HEK293 (cell line): ENCODE measurements around the gene TMED9.

Experiments
- GLI4 ChIP-seq: fragments of 450-650 bp; formaldehyde crosslinking; IDR thresholded peaks from 2 replicates; pipeline ENCODE4 v1.5.1; 2016; ENCODE audit warnings: missing biosample characterization, missing genetic modification characterization
- GLIS1 ChIP-seq: fragments of 450-650 bp; formaldehyde crosslinking; IDR thresholded peaks from 2 replicates; pipeline ENCODE4 v1.5.1; 2016; ENCODE audit warnings: missing biosample characterization, missing genetic modification characterization
- IKZF3 ChIP-seq: fragments of 450-650 bp; IDR thresholded peaks from 2 replicates; pipeline ENCODE4 v1.5.0; 2018; ENCODE audit warnings: missing biosample characterization, mild to moderate bottlenecking, missing genetic modification characterization, moderate library complexity
- KLF10 ChIP-seq: fragments of 450-650 bp; IDR thresholded peaks from 2 replicates; pipeline ENCODE4 v1.5.1; 2018; ENCODE audit warnings: missing biosample characterization, mild to moderate bottlenecking, missing genetic modification characterization
- KLF8 ChIP-seq: fragments of 450-650 bp; formaldehyde crosslinking; IDR thresholded peaks from 2 replicates; pipeline ENCODE4 v1.5.1; 2016; ENCODE audit warnings: missing biosample characterization, missing genetic modification characterization
- REPIN1 ChIP-seq: fragments of 450-650 bp; formaldehyde crosslinking; IDR thresholded peaks from 2 replicates; pipeline ENCODE4 v1.5.1; 2017; ENCODE audit warnings: missing biosample characterization, missing genetic modification characterization, low read depth
- SP2 ChIP-seq: fragments of 450-650 bp; formaldehyde crosslinking; IDR thresholded peaks from 2 replicates; pipeline ENCODE4 v1.5.1; 2016; ENCODE audit warnings: missing biosample characterization, missing genetic modification characterization
- YY1 ChIP-seq: fragments of 450-650 bp; formaldehyde crosslinking; IDR thresholded peaks from 2 replicates; pipeline ENCODE4 v1.5.1; 2018; ENCODE audit warnings: missing biosample characterization, missing genetic modification characterization
- ZBTB21 ChIP-seq: fragments of 450-650 bp; formaldehyde crosslinking; IDR thresholded peaks from 2 replicates; pipeline ENCODE4 v1.5.1; 2017; ENCODE audit warnings: missing biosample characterization, missing genetic modification characterization
- ZEB2 ChIP-seq: fragments of 450-650 bp; formaldehyde crosslinking; IDR thresholded peaks from 2 replicates; pipeline ENCODE4 v1.5.1; 2016; ENCODE audit warnings: missing biosample characterization, missing genetic modification characterization
- ZFP37 ChIP-seq: fragments of 450-650 bp; formaldehyde crosslinking; IDR thresholded peaks from 2 replicates; pipeline ENCODE4 v1.5.1; 2016; ENCODE audit warnings: missing biosample characterization, missing genetic modification characterization
- ZNF114 ChIP-seq: fragments of 450-650 bp; formaldehyde crosslinking; IDR thresholded peaks from 2 replicates; pipeline ENCODE4 v1.5.0; 2017; ENCODE audit warnings: missing biosample characterization, missing genetic modification characterization
- ZNF121 ChIP-seq: fragments of 450-650 bp; formaldehyde crosslinking; IDR thresholded peaks from 2 replicates; pipeline ENCODE4 v1.5.1; 2016; ENCODE audit warnings: missing biosample characterization, missing genetic modification characterization
- ZNF394 ChIP-seq: fragments of 450-650 bp; formaldehyde crosslinking; IDR thresholded peaks from 2 replicates; pipeline ENCODE4 v1.5.1; 2016; ENCODE audit warnings: missing biosample characterization, missing genetic modification characterization, mild to moderate bottlenecking, moderate library complexity, borderline replicate concordance
- ZNF416 ChIP-seq: fragments of 450-650 bp; formaldehyde crosslinking; IDR thresholded peaks from 2 replicates; pipeline ENCODE4 v1.5.1; 2016; ENCODE audit warnings: missing biosample characterization, missing genetic modification characterization
- ZNF548 ChIP-seq: fragments of 450-650 bp; formaldehyde crosslinking; IDR thresholded peaks from 2 replicates; pipeline ENCODE4 v1.5.1; 2016; ENCODE audit warnings: missing biosample characterization, missing genetic modification characterization
- ZNF549 ChIP-seq: fragments of 450-650 bp; IDR thresholded peaks from 2 replicates; pipeline ENCODE4 v1.5.1; 2018; ENCODE audit warnings: missing biosample characterization, missing genetic modification characterization, mild to moderate bottlenecking, inconsistent platforms, moderate library complexity
- ZNF677 ChIP-seq: fragments of 450-650 bp; IDR thresholded peaks from 2 replicates; pipeline ENCODE4 v1.5.0; 2018; ENCODE audit warnings: missing biosample characterization, mild to moderate bottlenecking, missing genetic modification characterization, moderate library complexity
- ZNF791 ChIP-seq: fragments of 450-650 bp; formaldehyde crosslinking; IDR thresholded peaks from 2 replicates; pipeline ENCODE4 v1.5.1; 2016; ENCODE audit warnings: missing biosample characterization, missing genetic modification characterization
- ZSCAN23 ChIP-seq: fragments of 450-650 bp; formaldehyde crosslinking; IDR thresholded peaks from 2 replicates; pipeline ENCODE4 v1.5.1; 2016; ENCODE audit warnings: missing biosample characterization, missing genetic modification characterization
- TF ChIP-seq, protein P1 (sequence below): fragments of 450-650 bp; formaldehyde crosslinking; IDR thresholded peaks from 2 replicates; pipeline ENCODE4 v1.5.1; 2017; ENCODE audit warnings: missing biosample characterization, missing genetic modification characterization
- TF ChIP-seq, protein P2 (sequence below): fragments of 450-650 bp; formaldehyde crosslinking; IDR thresholded peaks from 2 replicates; pipeline ENCODE4 v1.5.1; 2016; ENCODE audit warnings: missing biosample characterization, missing genetic modification characterization, borderline replicate concordance
- TF ChIP-seq, protein P3 (sequence below): fragments of 450-650 bp; formaldehyde crosslinking; IDR thresholded peaks from 2 replicates; pipeline ENCODE4 v1.5.1; 2016; ENCODE audit warnings: missing biosample characterization, missing genetic modification characterization
- TF ChIP-seq, protein P4 (sequence below): fragments of 450-650 bp; formaldehyde crosslinking; conservative IDR thresholded peaks from 2 replicates; pipeline ENCODE4 v1.5.1; 2016; ENCODE audit warnings: low read depth, missing biosample characterization, missing genetic modification characterization
- TF ChIP-seq, protein P5 (sequence below): fragments of 450-650 bp; IDR thresholded peaks from 2 replicates; pipeline ENCODE4 v1.5.1; 2018; ENCODE audit warnings: missing biosample characterization, missing genetic modification characterization
- TF ChIP-seq, protein P6 (sequence below): fragments of 450-650 bp; formaldehyde crosslinking; IDR thresholded peaks from 2 replicates; pipeline ENCODE4 v1.5.1; 2016; ENCODE audit warnings: missing biosample characterization, missing genetic modification characterization, low read depth

Gene TMED9

DNA sequence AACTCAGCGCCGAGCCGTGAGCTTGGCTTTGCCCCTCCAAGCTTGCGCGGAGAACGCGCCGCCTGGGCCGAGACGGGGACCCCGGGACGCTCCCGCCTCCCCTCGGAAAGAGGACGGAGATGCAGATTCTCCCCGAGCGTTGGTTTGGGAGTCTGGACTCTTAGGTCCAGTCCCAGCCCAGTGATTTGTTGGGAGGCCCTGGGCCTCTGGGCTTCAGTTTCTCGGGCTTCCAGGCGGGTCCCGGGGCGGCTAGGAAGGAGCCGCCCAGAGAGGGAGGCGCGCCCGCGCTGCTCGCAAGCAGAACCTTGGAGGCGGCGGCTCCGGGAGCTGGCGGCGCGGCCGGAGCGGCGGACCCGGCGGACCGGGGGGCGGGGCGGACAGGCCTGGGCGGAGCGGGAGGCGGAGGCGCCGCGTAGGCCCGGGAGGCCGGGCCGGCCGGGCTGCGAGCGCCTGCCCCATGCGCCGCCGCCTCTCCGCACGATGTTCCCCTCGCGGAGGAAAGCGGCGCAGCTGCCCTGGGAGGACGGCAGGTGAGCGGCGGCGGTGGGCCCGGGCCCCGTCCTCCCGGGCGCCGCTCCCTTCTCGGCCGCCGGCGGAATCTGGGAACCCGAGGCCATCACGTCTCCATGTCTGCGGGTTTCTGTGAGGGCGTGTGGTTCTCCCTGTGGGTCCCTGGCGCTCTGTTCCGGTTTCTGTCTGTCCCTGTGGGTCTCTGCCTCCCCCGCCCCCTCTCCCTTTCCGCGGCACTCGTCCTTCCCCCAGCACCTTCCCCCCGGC is 7.9 kb downstream of the TMED9 start, which contains the start of gene B4GALT7 (continued):
- TF ChIP-seq, protein P1, sequence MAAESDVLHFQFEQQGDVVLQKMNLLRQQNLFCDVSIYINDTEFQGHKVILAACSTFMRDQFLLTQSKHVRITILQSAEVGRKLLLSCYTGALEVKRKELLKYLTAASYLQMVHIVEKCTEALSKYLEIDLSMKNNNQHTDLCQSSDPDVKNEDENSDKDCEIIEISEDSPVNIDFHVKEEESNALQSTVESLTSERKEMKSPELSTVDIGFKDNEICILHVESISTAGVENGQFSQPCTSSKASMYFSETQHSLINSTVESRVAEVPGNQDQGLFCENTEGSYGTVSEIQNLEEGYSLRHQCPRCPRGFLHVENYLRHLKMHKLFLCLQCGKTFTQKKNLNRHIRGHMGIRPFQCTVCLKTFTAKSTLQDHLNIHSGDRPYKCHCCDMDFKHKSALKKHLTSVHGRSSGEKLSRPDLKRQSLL (tag by site-specific recombination) = peak; percentile 56; the same call in 1 of the 2 replicates
- TF ChIP-seq ZBTB21 (tag by site-specific recombination) = no peak
- TF ChIP-seq, protein P2, sequence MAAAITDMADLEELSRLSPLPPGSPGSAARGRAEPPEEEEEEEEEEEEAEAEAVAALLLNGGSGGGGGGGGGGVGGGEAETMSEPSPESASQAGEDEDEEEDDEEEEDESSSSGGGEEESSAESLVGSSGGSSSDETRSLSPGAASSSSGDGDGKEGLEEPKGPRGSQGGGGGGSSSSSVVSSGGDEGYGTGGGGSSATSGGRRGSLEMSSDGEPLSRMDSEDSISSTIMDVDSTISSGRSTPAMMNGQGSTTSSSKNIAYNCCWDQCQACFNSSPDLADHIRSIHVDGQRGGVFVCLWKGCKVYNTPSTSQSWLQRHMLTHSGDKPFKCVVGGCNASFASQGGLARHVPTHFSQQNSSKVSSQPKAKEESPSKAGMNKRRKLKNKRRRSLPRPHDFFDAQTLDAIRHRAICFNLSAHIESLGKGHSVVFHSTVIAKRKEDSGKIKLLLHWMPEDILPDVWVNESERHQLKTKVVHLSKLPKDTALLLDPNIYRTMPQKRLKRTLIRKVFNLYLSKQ = no peak
- peak; percentile 94 for TF ChIP-seq GLIS1 (tag by site-specific recombination)
- no peak for TF ChIP-seq GLI4 (tag by site-specific recombination)
- TF ChIP-seq, protein P3, sequence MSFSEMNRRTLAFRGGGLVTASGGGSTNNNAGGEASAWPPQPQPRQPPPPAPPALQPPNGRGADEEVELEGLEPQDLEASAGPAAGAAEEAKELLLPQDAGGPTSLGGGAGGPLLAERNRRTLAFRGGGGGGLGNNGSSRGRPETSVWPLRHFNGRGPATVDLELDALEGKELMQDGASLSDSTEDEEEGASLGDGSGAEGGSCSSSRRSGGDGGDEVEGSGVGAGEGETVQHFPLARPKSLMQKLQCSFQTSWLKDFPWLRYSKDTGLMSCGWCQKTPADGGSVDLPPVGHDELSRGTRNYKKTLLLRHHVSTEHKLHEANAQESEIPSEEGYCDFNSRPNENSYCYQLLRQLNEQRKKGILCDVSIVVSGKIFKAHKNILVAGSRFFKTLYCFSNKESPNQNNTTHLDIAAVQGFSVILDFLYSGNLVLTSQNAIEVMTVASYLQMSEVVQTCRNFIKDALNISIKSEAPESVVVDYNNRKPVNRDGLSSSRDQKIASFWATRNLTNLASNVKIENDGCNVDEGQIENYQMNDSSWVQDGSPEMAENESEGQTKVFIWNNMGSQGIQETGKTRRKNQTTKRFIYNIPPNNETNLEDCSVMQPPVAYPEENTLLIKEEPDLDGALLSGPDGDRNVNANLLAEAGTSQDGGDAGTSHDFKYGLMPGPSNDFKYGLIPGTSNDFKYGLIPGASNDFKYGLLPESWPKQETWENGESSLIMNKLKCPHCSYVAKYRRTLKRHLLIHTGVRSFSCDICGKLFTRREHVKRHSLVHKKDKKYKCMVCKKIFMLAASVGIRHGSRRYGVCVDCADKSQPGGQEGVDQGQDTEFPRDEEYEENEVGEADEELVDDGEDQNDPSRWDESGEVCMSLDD = 0 out of 2 replicates have a peak, but pooled peaks have one; percentile 48
- peak; percentile 71 for TF ChIP-seq KLF8 (tag by site-specific recombination)
- no peak for TF ChIP-seq ZSCAN23 (tag by site-specific recombination)
- TF ChIP-seq ZNF416 (tag by site-specific recombination) = no peak
- TF ChIP-seq ZNF114 (tag by site-specific recombination) = no peak
- peak; percentile 86 for TF ChIP-seq IKZF3
- 0 out of 2 replicates have a peak, but pooled peaks have one; percentile 42 for TF ChIP-seq ZNF677 (tag by site-specific recombination)
- TF ChIP-seq, protein P4, sequence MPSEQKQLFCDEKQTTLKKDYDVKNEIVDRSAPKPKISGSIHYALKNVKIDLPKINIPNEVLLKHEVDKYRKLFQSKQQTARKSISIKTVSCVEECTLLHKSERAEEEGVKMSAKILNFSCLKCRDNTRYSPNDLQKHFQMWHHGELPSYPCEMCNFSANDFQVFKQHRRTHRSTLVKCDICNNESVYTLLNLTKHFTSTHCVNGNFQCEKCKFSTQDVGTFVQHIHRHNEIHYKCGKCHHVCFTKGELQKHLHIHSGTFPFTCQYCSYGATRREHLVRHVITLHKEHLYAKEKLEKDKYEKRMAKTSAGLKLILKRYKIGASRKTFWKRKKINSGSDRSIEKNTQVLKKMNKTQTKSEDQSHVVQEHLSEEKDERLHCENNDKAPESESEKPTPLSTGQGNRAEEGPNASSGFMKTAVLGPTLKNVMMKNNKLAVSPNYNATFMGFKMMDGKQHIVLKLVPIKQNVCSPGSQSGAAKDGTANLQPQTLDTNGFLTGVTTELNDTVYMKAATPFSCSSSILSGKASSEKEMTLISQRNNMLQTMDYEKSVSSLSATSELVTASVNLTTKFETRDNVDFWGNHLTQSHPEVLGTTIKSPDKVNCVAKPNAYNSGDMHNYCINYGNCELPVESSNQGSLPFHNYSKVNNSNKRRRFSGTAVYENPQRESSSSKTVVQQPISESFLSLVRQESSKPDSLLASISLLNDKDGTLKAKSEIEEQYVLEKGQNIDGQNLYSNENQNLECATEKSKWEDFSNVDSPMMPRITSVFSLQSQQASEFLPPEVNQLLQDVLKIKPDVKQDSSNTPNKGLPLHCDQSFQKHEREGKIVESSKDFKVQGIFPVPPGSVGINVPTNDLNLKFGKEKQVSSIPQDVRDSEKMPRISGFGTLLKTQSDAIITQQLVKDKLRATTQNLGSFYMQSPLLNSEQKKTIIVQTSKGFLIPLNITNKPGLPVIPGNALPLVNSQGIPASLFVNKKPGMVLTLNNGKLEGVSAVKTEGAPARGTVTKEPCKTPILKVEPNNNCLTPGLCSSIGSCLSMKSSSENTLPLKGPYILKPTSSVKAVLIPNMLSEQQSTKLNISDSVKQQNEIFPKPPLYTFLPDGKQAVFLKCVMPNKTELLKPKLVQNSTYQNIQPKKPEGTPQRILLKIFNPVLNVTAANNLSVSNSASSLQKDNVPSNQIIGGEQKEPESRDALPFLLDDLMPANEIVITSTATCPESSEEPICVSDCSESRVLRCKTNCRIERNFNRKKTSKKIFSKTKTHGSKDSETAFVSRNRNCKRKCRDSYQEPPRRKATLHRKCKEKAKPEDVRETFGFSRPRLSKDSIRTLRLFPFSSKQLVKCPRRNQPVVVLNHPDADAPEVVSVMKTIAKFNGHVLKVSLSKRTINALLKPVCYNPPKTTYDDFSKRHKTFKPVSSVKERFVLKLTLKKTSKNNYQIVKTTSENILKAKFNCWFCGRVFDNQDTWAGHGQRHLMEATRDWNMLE (tag by site-specific recombination) = 0 out of 2 replicates have a peak, but pooled peaks have one; percentile 48
- 0 out of 2 replicates have a peak, but pooled peaks have one; percentile 16 for TF ChIP-seq ZFP37 (tag by site-specific recombination)
- no peak for TF ChIP-seq ZNF121 (tag by site-specific recombination)
- TF ChIP-seq SP2 (tag by site-specific recombination) = peak; percentile 52; the same call in 1 of the 2 replicates
- peak; percentile 7; the same call in 1 of the 2 replicates for TF ChIP-seq ZNF394 (tag by site-specific recombination)
- TF ChIP-seq, protein P5, sequence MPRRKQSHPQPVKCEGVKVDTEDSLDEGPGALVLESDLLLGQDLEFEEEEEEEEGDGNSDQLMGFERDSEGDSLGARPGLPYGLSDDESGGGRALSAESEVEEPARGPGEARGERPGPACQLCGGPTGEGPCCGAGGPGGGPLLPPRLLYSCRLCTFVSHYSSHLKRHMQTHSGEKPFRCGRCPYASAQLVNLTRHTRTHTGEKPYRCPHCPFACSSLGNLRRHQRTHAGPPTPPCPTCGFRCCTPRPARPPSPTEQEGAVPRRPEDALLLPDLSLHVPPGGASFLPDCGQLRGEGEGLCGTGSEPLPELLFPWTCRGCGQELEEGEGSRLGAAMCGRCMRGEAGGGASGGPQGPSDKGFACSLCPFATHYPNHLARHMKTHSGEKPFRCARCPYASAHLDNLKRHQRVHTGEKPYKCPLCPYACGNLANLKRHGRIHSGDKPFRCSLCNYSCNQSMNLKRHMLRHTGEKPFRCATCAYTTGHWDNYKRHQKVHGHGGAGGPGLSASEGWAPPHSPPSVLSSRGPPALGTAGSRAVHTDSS (tag by site-specific recombination) = peak; percentile 44; the same call in 1 of the 2 replicates
- TF ChIP-seq ZNF548 (tag by site-specific recombination) = no peak
- no peak for TF ChIP-seq ZNF549 (tag by site-specific recombination)
- peak; percentile 76 for TF ChIP-seq KLF10 (tag by site-specific recombination)
- TF ChIP-seq REPIN1 = no peak
- TF ChIP-seq, protein P6, sequence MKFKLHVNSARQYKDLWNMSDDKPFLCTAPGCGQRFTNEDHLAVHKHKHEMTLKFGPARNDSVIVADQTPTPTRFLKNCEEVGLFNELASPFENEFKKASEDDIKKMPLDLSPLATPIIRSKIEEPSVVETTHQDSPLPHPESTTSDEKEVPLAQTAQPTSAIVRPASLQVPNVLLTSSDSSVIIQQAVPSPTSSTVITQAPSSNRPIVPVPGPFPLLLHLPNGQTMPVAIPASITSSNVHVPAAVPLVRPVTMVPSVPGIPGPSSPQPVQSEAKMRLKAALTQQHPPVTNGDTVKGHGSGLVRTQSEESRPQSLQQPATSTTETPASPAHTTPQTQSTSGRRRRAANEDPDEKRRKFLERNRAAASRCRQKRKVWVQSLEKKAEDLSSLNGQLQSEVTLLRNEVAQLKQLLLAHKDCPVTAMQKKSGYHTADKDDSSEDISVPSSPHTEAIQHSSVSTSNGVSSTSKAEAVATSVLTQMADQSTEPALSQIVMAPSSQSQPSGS = no peak
- no peak for TF ChIP-seq ZNF791 (tag by site-specific recombination)
- TF ChIP-seq YY1 (tag by site-specific recombination) = peak; percentile 73; the same call in 1 of the 2 replicates
- 0 out of 2 replicates have a peak, but pooled peaks have one; percentile 15 for TF ChIP-seq ZEB2 (tag by site-specific recombination)
